Embryonic facial prominence (tissue), 1 donor: ENCODE data around the gene PHEX.

ENCODE experiments used
- DNase-seq: peaks from one replicate; pipeline ENCODE4 v3.0.0-alpha.2; 2016; ENCODE audit errors: extremely low spot score

Gene PHEX

GRCh38 chrX:22105231-22105630 lies 73.1 kb downstream of the PHEX start:
- no peak for DNase-seq

- DNase-seq, result no peak
Measured at GRCh38 chrX:22105971-22106370, 73.8 kb downstream of the PHEX start.

- no peak for DNase-seq
Measured at GRCh38 chrX:22109442-22109841, 77.3 kb downstream of the PHEX start.

GRCh38 chrX:22110729-22111494 lies 78.8 kb downstream of the PHEX start:
- no peak for DNase-seq

GRCh38 chrX:22116605-22117546 lies 84.8 kb downstream of the PHEX start:
- DNase-seq, result no peak

- DNase-seq, result no peak
Measured at GRCh38 chrX:22117633-22118032, 85.5 kb downstream of the PHEX start.

GRCh38 chrX:22118161-22118830 lies 86.2 kb downstream of the PHEX start:
- DNase-seq, result no peak

- DNase-seq, result no peak
Measured at GRCh38 chrX:22121161-22121560, 89.0 kb downstream of the PHEX start.

- DNase-seq, result no peak
Measured at GRCh38 chrX:22122510-22122909, 90.4 kb downstream of the PHEX start.

GRCh38 chrX:22124098-22124497 lies 92.0 kb downstream of the PHEX start:
- no peak for DNase-seq

GRCh38 chrX:22125481-22125880 lies 93.4 kb downstream of the PHEX start:
- DNase-seq, result no peak

- DNase-seq, result no peak
Measured at GRCh38 chrX:22126327-22126726, 94.2 kb downstream of the PHEX start.

GRCh38 chrX:22128961-22129360 lies 96.8 kb downstream of the PHEX start:
- no peak for DNase-seq

- no peak for DNase-seq
Measured at GRCh38 chrX:22134681-22135080, 102.6 kb downstream of the PHEX start.

GRCh38 chrX:22135171-22135711 lies 103.1 kb downstream of the PHEX start:
- DNase-seq, result no peak

GRCh38 chrX:22135994-22136684 lies 104.0 kb downstream of the PHEX start:
- DNase-seq, result peak; percentile 61

GRCh38 chrX:22136711-22137110 lies 104.6 kb downstream of the PHEX start:
- no peak for DNase-seq

- DNase-seq, result no peak
Measured at GRCh38 chrX:22139822-22140221, 107.7 kb downstream of the PHEX start.

- no peak for DNase-seq
Measured at GRCh38 chrX:22141047-22141730, 109.1 kb downstream of the PHEX start.

GRCh38 chrX:22147214-22147613 lies 115.1 kb downstream of the PHEX start:
- no peak for DNase-seq

GRCh38 chrX:22147942-22148341 lies 115.8 kb downstream of the PHEX start:
- no peak for DNase-seq
